A673 (cell line): ENCODE results near the gene CCDC30. TPM values are rescaled to one million over a fixed set of nuclear protein-coding genes. Genes with fewer than 3 reads are reported as not detected.

Experiments used
- BruUV-seq: library from RNA; stranded (reverse); fragments of 400-500 nt; replicated peaks from 2 replicates; lab custom pipeline; 2021; lab: Mats Ljungman, UMichigan
- CTCF ChIA-PET: fragments of 300-600 bp; sonication (Branson Sonifier 250); formaldehyde crosslinking; loops from one replicate; lab custom pipeline; 2022; ENCODE audit warnings: antibody characterized with exemption; lab: Charles Lee
- POLR2A ChIA-PET: fragments of 300-600 bp; sonication (Branson Sonifier 250); formaldehyde crosslinking; loops from one replicate; lab custom pipeline; 2022; ENCODE audit warnings: antibody characterized with exemption; ENCODE audit not compliant: low non-redundant PET; lab: Charles Lee
- DNase-seq: peaks from one replicate; pipeline ENCODE4 v3.0.0-alpha.2; 2015; ENCODE audit warnings: low spot score
- H3K27ac ChIP-seq: fragments of 200-600 bp; sonication (generic); 2 replicates; pipeline ENCODE4 v1.5.1; 2016; ENCODE audit warnings: mixed run types, low read depth, mild to moderate bottlenecking, mixed read lengths, antibody characterized with exemption, low read length; ENCODE audit not compliant: poor library complexity, severe bottlenecking
- H3K27me3 ChIP-seq: fragments of 200-600 bp; sonication (generic); replicated peaks from 2 replicates; pipeline ENCODE4 v1.6.1; 2017; ENCODE audit warnings: mixed run types, low read depth, mild to moderate bottlenecking, mixed read lengths, antibody characterized with exemption, low read length; ENCODE audit not compliant: insufficient read depth, poor library complexity
- H3K36me3 ChIP-seq: fragments of 200-600 bp; sonication (generic); 2 replicates; pipeline ENCODE4 v1.6.1; 2016; ENCODE audit warnings: mixed run types, mild to moderate bottlenecking, mixed read lengths, antibody characterized with exemption, low read length; ENCODE audit not compliant: insufficient read depth, poor library complexity, severe bottlenecking
- H3K4me1 ChIP-seq: fragments of 200-600 bp; sonication (generic); 2 replicates; pipeline ENCODE4 v1.6.1; 2017; ENCODE audit warnings: mixed run types, mild to moderate bottlenecking, mixed read lengths, antibody characterized with exemption, low read length; ENCODE audit not compliant: insufficient read depth, poor library complexity, severe bottlenecking
- H3K4me3 ChIP-seq: fragments of 200-600 bp; sonication (generic); 2 replicates; pipeline ENCODE4 v1.5.1; 2016; ENCODE audit warnings: low read depth, mixed run types, mild to moderate bottlenecking, mixed read lengths, low read length; ENCODE audit not compliant: poor library complexity, severe bottlenecking
- H3K9me3 ChIP-seq: fragments of 200-600 bp; sonication (generic); 2 replicates; pipeline ENCODE4 v1.6.1; 2016; ENCODE audit warnings: mixed run types, low read depth, mild to moderate bottlenecking, mixed read lengths, antibody characterized with exemption, low read length; ENCODE audit not compliant: poor library complexity, severe bottlenecking
- EZH2 ChIP-seq: fragments of 200-600 bp; sonication (generic); IDR thresholded peaks from 2 replicates; pipeline ENCODE4 v1.6.1; 2017; ENCODE audit warnings: borderline replicate concordance, low read depth, mild to moderate bottlenecking, mixed read lengths, antibody characterized with exemption, low read length; ENCODE audit not compliant: poor library complexity, severe bottlenecking
- intact Hi-C: fragments of 100-400 bp; cut with micrococcal nuclease; formaldehyde crosslinking; loops from one replicate; pipeline ENCODE4 v1.10.0; 2022; ENCODE audit not compliant: unreplicated experiment
- total RNA-seq: library from RNA; stranded (reverse); gene quantifications from 2 replicates; pipeline ENCODE4 v1.2.3, GENCODE V29; 2021
- TF ChIP-seq, protein P1 (sequence below): fragments of 300-800, 200-600 bp; sonication (generic); conservative IDR thresholded peaks from 2 replicates; pipeline ENCODE4 v1.5.1; 2017; ENCODE audit warnings: low read depth, mild to moderate bottlenecking, antibody characterized with exemption, low read length, moderate library complexity, mixed read lengths

The CCDC30 gene
- total RNA-seq, 1 experiment from 2014 or later: 4.8 TPM

DNA sequence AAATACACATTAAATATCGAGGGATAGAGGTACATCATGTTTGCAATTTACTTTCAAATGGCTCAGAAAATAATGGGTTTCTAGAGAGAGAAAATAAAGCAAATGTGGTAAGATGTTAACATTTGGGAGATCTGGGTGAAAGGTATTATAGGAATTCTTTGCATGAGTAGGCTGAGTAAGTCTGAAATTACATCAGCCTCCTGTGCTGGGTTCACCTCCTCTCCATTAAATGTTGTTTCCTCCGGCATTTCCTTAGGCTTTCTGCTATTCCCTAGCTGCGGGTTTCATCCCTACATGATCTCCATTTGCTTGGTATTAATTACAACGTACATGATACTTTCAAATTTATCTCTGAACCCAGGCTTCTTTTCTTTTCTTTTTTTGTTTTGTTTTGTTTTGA lies 38.9 kb upstream of the CCDC30 start:
- ChIA-PET POLR2A (no interaction called here), CTCF (no interaction called here)
- Histone ChIP-seq H3K4me1 (peaks cover 10% of the 10 kb centered on the region), H3K27me3 (no peaks in the 10 kb centered on the region), H3K4me3 (no peak overlapping the region), H3K9me3 (no peaks in the 10 kb centered on the region), H3K36me3 (no peaks in the 10 kb centered on the region), H3K27ac (no peak overlapping the region)
- TF ChIP-seq, protein P1, sequence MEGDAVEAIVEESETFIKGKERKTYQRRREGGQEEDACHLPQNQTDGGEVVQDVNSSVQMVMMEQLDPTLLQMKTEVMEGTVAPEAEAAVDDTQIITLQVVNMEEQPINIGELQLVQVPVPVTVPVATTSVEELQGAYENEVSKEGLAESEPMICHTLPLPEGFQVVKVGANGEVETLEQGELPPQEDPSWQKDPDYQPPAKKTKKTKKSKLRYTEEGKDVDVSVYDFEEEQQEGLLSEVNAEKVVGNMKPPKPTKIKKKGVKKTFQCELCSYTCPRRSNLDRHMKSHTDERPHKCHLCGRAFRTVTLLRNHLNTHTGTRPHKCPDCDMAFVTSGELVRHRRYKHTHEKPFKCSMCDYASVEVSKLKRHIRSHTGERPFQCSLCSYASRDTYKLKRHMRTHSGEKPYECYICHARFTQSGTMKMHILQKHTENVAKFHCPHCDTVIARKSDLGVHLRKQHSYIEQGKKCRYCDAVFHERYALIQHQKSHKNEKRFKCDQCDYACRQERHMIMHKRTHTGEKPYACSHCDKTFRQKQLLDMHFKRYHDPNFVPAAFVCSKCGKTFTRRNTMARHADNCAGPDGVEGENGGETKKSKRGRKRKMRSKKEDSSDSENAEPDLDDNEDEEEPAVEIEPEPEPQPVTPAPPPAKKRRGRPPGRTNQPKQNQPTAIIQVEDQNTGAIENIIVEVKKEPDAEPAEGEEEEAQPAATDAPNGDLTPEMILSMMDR: no peak
- no peak for TF ChIP-seq EZH2
- BruUV-seq: no TSS peak
- no peak for DNase-seq
- intact Hi-C loops: no loop called here

DNA sequence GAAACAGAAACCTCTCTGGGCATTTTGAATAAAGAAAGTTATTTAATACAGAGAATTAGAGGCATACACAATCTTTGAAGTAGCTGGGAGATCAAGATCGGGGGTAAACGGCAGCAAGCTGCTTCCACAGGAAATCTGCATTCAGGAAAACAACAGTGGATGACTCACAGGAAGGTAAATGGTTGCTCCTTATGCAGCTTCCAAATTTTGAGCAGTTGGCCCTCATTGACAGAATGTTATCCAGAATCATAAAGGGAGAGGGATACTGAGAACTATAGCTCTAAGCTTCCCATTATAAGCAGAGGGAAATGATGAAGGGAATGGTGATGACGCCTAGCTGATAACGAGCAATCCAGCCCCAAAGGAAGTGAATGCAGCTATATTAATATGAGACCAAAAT lies 35.8 kb upstream of the CCDC30 start:
- no peak overlapping the region for H3K4me3 ChIP-seq
- no peak for TF ChIP-seq EZH2
- TF ChIP-seq, protein P1: no peak
- H3K9me3 ChIP-seq: no peaks in the 10 kb centered on the region
- ChIA-PET CTCF (no interaction called here), POLR2A (no interaction called here)
- H3K27me3 ChIP-seq: no peaks in the 10 kb centered on the region
- no peaks in the 10 kb centered on the region for H3K4me1 ChIP-seq
- DNase-seq: no peak
- no peak overlapping the region for H3K27ac ChIP-seq
- no peaks in the 10 kb centered on the region for H3K36me3 ChIP-seq
- intact Hi-C loops: no loop called here
- no TSS peak for BruUV-seq

- Histone ChIP-seq H3K27ac (no peak overlapping the region), H3K4me3 (no peak overlapping the region), H3K9me3 (no peaks in the 10 kb centered on the region), H3K36me3 (no peaks in the 10 kb centered on the region), H3K4me1 (no peaks in the 10 kb centered on the region), H3K27me3 (no peaks in the 10 kb centered on the region)
- no peak for TF ChIP-seq EZH2
- TF ChIP-seq, protein P1: no peak
- no peak for DNase-seq
- ChIA-PET CTCF (no interaction called here), POLR2A (interaction anchor here (0.6 kb wide), 1 partner anchor 856 kb away, joined by 3 read pairs; no protein-coding TSS in a partner anchor)
- no TSS peak for BruUV-seq
- intact Hi-C loops: no loop called here
Observed at GRCh38 chr1:42429603-42430002, 33.5 kb upstream of the CCDC30 start.
